ENCODE measurements around the gene ABHD12.

ABHD12 gene

GRCh38 chr20:25304025-25304549, 86.5 kb downstream of the ABHD12 start:
- TF ChIP-seq ZNF274 (IDR thresholded peaks at IDR 0.05; ENCODE audit: low read depth, low read length): no peak
- H3K4me3 ChIP-seq (ENCODE audit: low read length): no peak overlapping the region

DNA sequence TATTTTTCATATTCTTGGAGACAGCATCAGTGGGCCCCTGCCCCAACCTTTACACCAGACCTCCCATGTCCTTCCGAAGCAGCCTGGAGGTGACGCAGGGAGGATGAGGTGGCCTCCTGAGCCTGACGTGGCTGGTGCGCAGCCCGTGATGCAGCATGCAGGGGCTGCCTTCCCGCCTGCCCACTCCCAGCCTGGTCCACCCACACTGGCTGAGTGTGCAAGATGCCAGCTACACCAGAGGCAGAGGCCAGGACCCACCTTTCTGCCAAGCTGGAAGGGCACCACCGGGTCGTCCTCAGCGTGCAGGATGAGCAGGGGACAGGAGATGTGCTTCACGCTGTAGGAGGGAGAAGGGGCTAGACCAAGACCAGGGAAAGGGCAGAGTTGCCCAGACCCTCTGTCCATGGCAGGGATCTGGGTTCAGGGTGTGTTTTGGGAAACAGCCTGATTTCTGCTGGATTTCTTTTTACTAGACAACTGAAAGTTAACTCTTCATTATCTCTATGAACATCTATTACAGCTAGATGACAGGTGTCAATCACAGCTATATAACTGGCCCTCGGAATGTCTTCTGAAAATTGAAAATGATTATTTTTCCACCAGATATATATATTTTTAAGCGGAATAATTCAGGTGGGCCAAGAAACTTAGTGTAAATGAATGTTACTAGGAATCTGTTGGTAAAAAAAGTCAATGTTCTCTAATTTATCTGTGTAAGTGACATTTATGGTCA, 87.2 kb downstream of the ABHD12 start:
- no peak for TF ChIP-seq ZNF274 (IDR thresholded peaks at IDR 0.05; ENCODE audit: low read depth, low read length)

GRCh38 chr20:25302596-25302995, 88.0 kb downstream of the ABHD12 start:
- TF ChIP-seq ZNF274 (IDR thresholded peaks at IDR 0.05; ENCODE audit: low read depth, low read length): no peak
- no peak overlapping the region for H3K4me3 ChIP-seq (ENCODE audit: low read length)

More for the DNA sequence above, 87.2 kb downstream of the ABHD12 start:
- H3K4me3 ChIP-seq (ENCODE audit: low read length): no peak overlapping the region

DNA sequence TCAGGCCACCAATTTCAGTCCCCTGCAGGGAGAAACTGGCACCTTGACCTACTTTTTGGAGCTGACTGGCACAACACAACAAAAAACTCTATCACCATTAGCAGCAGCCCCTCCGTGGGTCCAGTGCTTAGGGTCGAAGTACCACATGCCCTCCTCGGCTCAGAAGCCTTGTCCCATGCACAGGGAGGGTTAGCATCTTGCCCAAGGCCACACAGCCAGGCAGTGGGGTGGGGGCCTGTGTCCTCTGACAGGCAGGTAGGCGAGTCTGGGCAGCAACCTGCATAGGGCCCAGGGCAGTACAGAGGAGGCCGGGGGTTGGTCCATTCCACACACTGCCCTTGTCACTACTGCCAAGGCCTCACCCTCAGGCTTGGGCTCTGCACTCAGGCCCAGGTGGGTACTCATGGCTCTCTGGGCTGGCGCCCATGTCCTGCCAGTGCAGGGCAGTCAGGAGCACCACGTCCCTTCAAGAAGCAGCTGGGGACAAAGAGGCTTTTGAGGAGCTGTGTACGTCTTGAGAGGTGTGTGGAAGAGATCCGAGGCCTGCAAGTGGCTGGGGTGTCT, 89.2 kb downstream of the ABHD12 start:
- H3K4me3 ChIP-seq (ENCODE audit: low read length): no peak overlapping the region
- no peak for TF ChIP-seq ZNF274 (IDR thresholded peaks at IDR 0.05; ENCODE audit: low read depth, low read length)

DNA sequence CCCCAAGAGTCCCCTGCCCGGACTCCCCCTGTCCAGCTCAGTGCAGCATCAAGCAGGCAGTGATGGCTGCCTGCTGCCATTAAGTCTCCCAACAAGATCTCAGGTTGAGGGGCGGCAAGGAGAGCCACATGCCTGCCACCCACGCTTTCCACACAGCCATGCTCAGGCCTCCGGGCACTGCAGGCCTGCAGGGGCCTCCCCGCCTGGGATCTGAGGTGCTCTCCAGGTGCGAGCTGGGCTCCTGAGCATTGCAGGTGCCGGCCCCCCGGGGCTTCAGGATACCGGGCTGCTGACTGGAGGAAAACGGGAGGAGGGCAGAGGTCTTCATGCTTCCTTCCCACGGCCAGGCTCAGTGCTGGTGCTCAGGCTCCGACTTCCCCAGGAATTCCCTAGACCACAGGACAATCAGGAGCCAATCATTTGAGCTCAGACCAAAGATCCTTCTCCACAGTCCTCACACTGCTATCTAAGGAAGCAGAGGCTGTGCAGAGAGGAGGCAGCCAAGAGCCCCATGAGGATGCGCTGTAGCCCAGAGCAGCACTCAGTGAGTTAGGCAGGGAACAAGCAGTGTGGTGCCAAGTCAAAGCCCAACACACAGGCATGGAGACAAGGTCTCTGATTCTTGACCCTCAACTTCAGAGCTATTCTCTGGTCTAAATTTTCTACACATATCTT, 90.0 kb downstream of the ABHD12 start:
- no peak overlapping the region for H3K4me3 ChIP-seq (ENCODE audit: low read length)
- no peak for TF ChIP-seq ZNF274 (IDR thresholded peaks at IDR 0.05; ENCODE audit: low read depth, low read length)

GRCh38 chr20:25299806-25300205, 90.8 kb downstream of the ABHD12 start:
- no peak for TF ChIP-seq ZNF274 (IDR thresholded peaks at IDR 0.05; ENCODE audit: low read depth, low read length)
- H3K4me3 ChIP-seq (ENCODE audit: low read length): no peak overlapping the region

DNA sequence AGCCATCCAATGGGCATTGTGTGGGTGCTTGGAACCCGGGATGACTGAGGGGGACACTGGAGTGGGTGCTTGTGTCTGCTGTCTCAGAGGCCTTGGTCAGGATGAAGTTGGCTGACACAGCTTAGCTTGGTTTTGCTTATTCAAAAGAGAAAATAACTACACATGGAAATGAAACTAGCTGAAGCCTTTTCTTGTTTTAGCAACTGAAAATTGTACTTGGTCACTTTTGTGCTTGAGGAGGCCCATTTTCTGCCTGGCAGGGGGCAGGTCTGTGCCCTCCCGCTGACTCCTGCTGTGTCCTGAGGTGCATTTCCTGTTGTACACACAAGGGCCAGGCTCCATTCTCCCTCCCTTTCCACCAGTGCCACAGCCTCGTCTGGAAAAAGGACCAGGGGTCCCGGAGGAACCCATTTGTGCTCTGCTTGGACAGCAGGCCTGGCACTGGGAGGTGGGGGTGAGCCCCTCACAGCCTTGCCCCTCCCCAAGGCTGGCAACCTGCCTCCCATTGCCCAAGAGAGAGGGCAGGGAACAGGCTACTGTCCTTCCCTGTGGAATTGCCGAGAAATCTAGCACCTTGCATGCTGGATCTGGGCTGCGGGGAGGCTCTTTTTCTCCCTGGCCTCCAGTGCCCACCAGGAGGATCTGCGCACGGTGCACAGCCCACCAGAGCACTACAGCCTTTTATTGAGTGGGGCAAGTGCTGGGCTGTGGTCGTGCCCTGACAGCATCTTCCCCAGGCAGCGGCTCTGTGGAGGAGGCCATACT, 93.3 kb downstream of the ABHD12 start:
- TF ChIP-seq ZNF274 (IDR thresholded peaks at IDR 0.05; ENCODE audit: low read depth, low read length): no peak
- H3K4me3 ChIP-seq (ENCODE audit: low read length): no peak overlapping the region; the same call in 1 of the 2 replicates

DNA sequence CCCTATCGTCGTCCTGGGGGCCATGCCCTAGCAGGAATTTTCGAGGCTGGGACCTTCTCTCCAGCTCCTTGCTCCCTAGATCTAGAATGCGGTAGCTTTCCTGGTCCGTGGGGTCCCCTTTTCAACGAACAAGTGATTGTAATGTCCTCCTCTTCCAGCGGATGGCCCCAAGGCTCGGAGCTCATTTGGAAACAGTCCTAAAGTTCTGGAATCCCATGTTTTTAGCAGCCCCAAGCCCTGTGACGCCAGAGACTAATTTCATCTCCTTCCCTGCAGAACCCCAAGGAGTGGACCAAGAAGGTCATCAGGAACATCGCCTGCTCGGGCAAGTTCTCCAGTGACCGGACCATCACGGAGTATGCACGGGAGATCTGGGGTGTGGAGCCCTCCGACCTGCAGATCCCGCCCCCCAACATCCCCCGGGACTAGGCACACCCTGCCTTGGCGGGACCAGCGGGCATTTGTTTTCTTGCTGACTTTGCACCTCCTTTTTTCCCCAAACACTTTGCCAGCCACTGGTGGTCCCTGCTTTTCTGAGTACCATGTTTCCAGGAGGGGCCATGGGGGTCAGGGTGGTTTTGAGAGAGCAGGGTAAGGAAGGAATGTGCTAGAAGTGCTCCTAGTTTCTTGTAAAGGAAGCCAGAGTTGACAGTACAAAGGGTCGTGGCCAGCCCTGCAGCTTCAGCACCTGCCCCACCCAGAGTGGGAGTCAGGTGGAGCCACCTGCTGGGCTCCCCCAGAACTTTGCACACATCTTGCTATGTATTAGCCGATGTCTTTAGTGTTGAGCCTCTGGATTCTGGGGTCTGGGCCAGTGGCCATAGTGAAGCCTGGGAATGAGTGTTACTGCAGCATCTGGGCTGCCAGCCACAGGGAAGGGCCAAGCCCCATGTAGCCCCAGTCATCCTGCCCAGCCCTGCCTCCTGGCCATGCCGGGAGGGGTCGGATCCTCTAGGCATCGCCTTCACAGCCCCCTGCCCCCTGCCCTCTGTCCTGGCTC, 94.2 kb downstream of the ABHD12 start:
- no peak overlapping the region; the same call in 1 of the 2 replicates for H3K4me3 ChIP-seq (ENCODE audit: low read length)
- TF ChIP-seq ZNF274 (IDR thresholded peaks at IDR 0.05; ENCODE audit: low read depth, low read length): no peak

GRCh38 chr20:25295386-25296093, 95.1 kb downstream of the ABHD12 start:
- no peak for TF ChIP-seq ZNF274 (IDR thresholded peaks at IDR 0.05; ENCODE audit: low read depth, low read length)
- H3K4me3 ChIP-seq (ENCODE audit: low read length): no peak overlapping the region

DNA sequence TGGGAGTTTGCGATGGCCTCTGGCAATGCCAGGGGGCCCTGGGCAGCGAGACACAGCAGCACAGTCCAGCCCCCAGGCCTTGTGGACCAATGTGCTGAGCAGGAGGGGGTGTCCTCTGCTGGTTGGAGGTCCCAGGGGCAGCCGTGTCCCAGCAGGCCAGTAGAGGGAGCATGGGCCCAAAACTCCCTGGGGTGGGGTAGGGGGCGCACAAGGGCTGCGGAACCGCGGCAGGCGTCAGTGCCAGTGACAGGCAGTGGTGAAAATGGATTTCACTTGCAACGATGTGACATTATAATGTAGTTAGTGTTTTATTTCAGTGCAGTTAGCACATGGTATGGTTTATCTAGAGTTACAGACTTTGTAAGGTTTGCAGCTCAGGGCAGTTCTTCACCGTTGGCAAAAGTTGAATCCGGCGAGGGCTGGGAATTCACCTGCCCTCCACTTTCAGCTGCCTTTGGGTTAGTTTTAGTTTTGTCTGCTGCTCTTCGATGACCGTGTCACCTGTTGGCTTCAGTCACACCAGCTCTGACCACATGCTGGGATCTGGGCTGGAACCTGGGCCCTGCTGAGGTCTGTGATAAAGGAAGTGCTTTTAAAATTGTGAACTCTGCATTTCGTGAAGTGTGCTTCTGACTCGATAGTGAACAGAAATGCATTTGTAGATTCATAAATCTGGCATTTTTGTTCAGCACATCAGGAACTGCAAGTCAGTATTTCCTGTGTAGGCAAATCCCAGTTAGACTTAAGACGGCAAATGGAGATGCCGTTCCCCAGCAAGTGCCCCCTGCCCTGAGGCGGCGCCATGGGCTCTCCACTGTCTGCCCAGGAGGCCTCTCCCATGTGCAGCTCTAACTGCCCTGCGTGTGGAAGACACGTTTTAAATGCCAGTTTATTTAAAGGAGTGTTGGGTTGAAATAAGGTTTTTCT, 95.9 kb downstream of the ABHD12 start:
- no peak for TF ChIP-seq ZNF274 (IDR thresholded peaks at IDR 0.05; ENCODE audit: low read depth, low read length)
- no peak overlapping the region for H3K4me3 ChIP-seq (ENCODE audit: low read length)

GRCh38 chr20:25293910-25294458, 96.7 kb downstream of the ABHD12 start:
- no peak for TF ChIP-seq ZNF274 (IDR thresholded peaks at IDR 0.05; ENCODE audit: low read depth, low read length)
- H3K4me3 ChIP-seq (ENCODE audit: low read length): no peak overlapping the region
